NCI-H748 treated with DMSO at 0.1 percent for 48 hours (cell line): ENCODE results near the gene CCDC12.

Experiments used
- DNase-seq: peaks from one replicate; lab custom pipeline; 2025; lab: John Stamatoyannopoulos, UW

CCDC12 gene

DNA sequence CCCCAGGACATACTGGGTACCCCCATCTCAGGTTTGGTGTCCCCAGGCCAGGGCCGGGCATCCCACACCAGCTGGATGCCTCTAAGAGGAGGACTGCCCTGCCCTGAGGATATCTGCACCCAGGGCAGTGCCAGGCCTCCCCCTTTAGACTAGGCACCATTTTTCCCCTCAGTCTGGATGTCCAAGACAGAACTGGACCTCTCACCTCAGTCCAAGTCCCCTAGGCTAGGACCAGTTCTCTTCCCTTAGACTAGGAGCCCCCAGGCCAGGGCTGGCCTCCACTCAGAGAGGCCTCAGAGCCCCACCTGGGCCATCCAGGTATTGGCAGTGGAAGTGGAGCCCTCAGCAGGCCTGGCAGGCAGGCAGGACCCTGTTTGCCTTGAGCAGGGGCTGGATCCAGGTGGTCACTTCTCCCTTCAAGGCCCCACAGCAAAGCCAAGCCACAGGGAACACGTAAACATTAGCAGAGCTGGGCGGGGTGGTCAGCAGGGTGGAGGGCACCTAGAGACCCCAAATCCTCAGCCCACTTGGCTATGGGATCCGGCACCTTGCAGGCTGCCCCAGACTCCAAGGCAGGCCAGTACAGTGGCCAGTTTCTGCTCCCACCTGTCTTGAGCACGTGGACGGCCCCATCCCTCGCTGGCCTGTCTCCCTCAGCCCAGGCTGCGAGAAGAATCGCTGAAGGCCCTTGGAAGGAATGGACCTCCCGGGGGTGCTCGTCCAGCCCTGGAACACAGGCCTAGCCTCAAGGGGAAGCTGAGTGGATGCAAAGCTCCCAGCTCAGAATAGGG is 70.7 kb downstream of the CCDC12 start:
- DNase-seq: no peak

DNA sequence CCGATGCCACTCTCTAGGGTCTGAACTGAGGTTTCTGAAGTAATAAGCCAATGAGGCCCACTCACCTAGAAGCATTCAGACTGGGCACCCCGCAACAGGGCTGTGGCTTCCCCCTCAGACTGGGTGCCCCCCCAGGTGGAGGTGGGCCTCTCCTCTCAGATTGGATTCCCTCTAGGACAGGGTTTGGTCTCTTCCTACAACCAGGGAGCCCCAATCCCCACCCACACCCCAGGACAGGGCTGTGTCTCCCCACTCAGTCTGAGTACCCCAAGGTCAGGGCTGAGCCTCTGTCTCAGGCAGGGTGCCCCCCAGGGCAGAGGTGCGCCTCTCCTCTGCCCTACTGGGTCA is 71.4 kb downstream of the CCDC12 start:
- no peak for DNase-seq

DNA sequence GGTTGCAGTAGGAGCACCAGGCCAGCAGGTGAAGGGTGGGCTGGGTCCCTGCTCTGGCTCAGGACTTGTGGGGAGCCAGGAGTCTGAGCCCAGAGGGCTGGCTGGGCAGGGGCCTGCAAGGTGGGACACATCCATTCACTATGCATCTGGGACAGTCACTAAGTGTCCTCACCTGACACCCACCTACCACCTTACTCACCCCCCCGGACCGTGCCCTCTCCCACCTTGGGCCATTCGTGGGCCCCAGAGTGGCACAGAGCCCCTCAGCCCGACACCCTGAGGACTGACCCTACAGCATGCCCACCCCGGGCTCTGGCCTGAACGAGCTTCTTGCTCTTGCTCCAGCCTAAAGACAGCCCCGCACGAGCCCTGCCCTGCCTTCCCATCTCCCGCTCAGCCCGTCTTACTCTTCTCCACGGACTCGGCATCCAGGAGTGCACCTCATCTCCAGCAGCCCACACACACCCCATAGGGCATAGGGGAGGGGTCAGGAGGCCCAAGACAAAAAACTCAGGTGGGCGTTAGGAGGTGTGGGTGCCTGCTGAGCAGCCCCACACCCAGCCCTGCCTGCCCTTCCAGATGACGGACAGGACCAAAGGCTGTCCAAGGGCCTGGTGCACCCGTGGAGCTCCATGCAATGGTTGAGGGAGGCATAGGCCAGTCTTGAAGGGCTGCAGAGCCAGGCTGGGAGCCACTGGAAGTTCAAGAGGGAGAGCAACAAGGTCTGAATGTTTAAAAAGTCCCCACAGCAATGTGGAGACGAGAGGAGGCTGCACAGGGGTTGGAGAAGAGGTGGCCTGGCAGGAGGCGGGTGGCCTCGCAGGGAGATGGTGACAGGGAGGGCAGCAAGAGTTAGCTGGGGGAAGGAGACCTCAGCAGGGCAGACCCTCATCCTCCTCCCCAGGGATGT is 72.0 kb downstream of the CCDC12 start:
- DNase-seq: no peak

DNA sequence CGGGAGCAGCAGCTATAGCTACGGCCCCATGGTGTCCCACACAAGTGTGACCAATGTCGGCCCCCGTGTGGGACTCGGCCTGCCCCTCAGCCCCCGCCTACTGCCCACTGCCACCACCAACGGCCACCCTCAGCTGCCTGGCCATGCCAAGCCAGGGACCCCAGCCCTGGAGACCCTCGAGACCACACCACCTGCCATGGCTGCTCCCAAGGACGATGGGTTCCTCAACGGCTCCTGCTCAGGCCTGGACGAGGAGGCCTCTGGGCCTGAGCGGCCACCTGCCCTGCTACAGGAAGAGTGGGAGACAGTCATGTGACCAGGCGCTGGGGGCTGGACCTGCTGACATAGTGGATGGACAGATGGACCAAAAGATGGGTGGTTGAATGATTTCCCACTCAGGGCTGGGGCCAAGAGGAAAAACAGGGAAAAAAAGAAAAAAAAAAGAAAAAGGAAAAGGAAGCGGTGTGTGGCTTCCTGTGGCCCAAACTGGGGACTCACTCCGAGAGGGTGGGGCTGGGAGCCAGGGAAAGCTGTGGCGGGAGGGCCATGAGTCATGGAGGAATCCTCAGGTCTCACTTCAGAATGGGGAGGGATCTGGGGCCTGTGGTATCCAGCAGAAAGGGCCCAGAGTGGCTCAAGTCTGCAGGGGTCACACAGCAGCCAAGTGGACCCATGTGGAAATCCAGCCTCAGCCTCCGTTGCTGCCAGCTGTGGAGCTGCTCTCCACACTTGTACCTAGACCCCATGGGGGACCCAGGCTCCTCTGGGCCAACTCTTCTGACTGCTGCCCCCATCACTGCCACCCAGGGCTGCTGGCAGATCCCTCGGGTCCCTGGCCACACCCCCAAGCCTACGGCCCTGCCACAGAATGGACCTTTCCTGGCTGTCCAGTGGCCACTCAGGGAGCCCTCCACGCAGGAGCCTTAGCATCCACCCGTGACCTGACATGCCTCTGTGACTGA is 72.9 kb downstream of the CCDC12 start:
- DNase-seq: no peak

DNA sequence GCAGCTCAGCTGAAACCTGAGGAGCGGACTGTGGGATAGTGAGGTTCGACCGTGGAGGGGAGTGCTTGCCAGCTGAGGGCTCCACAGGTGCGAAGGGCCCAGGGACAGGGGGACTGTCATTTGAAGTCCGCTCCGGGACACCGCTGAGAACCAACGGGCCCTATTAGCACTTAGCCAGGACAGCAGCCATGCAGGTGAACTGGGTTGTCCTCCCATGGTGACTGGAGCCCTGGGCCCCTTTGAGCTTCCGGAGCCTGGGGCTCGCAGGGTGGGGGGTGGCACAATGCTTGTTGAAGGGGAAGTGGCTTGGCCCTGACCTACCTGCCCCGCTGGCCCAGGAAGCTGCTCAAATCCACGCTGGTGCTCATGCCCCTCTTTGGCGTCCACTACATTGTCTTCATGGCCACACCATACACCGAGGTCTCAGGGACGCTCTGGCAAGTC is 74.3 kb downstream of the CCDC12 start:
- DNase-seq: no peak

DNA sequence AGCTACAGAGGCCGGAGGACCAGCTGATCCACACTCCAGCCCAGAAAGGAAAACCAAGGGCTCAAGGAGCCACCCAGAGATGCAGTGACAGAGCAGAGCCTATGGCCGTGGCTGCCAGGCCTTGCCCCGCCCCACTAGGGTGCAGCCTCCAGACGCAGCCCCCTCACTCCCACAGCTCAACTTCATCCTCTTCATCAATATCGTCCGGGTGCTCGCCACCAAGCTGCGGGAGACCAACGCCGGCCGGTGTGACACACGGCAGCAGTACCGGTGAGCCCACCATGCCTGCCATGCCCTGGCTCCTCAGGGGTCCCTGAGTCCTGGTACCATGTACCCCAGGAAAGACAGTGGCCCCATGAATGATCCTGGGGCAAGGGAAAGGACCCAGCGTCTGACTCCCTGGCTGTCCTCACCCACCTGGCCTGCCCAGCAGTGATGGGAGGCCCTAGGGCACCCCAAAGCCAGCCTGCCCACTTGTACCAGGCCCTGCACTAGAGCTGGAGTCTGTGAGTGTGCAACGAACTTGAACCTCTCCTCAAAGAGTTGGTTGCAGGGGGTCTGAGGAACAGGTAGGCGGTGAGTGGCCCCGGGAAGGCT is 74.9 kb downstream of the CCDC12 start:
- DNase-seq: no peak

DNA sequence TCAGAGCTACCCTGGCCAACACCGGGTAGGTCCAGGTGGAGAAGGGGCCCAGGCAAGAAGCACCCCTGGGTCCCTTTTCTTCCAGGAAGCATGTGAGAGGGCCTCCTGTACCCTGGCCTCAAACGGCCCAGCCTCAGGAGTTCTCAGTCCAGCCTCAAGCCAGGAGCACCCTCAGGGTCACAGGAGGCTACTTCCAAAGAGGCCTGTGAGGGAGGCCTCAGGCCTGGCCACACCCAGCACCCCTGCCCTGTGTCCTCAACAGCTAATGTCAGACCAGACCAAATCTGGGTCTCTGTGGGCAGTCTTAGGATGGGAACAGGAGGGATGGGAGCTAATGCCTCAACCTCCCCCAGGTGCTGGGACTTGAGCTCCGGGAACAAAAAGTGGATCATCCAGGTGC is 75.5 kb downstream of the CCDC12 start:
- DNase-seq: no peak

DNA sequence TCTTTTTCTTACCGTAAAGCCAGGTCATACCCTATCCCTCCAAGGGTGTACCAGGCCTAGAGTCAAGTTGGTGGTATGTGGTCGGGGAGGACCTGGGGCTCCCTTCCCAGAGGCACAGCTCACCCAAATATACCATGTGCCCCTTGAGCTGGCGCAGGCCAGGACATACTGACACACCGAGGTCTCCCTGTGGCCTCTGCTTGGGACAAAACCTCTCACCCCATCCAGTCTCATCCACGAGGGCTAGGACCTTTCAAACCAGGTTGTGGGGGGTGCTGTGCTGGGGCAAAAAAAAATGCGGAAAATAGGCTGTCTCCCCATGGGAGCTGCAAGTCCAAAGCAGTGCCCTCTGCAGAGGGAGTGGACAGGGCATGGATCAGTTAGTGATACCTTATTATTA is 76.2 kb downstream of the CCDC12 start:
- DNase-seq: no peak

DNA sequence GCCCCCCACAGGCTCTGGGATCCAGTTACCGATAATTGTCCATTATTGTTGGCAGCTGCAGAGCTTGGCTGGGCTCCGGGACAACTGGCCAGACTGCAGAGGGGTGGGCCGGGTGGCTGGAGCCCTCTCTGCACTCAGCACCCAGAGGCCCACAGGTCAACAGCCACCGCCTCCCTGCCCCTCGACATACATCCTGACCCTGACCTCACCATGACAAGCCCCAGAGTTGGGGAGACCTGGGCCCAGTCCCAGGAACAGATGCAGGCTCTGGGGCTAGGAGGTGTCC is 76.6 kb downstream of the CCDC12 start:
- DNase-seq: peak; percentile 17

DNA sequence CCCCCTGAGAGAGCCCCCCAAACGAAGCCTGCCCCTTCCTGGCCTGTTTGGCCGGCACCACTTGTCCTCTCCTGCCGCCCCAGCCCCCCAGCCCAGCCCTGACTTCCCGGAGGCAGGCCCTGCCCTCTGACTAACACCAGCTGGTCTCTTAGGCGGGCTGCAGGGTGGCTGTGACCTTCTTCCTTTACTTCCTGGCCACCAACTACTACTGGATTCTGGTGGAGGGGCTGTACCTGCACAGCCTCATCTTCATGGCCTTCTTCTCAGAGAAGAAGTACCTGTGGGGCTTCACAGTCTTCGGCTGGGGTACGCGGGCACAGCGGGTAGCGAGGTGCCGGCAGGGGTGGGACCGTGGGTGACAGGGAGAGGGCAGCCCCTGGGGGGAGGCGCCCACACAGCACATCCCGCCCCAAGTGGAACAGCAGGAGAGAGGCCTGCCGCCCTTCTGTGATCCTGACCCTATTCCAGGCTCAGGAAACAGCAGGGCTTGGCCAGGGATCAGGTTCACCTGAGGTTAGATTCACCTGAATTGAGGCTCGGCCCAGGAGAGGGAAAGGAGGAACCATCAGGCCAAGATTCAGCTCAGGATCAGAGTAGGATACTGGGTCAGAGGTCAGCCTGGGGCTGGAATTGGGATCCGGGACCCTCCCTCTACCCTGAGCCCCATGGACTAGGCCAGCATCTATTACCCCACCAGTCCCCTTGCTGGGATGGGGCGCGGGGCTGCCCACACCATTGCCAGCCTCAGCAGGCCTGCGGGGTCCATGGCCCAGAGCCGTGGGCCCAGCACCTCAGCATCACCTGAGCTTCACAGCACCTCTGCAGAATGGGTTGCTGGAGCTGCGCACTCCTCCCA is 77.2 kb downstream of the CCDC12 start:
- DNase-seq: no peak

DNA sequence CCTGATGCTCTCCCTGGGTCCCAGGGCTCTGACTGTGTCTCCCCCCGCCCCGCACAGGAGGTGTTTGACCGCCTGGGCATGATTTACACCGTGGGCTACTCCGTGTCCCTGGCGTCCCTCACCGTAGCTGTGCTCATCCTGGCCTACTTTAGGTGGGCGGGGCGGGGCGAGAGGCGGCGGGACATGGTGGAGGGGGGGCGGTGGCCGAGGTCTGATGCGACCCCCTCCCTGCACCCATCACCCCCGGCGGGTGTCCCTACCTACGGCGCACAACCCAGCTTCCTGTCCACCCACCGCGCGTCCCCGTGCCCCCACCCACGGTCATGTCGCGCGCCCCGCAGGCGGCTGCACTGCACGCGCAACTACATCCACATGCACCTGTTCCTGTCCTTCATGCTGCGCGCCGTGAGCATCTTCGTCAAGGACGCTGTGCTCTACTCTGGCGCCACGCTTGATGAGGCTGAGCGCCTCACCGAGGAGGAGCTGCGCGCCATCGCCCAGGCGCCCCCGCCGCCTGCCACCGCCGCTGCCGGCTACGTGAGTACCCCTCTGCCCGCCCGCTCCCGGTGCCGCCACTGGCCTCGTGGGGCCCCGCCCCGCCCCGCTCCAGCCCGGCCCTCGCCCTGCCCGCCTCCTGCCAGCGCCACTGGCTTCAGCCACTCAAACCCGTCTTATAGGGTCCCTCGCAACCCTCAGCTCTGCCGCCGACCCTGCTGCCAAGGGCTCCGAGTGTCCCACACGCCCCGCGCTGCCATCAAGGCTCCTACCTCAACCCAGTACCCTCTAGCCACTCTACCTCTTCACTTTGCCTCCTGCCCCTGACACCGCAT is 78.0 kb downstream of the CCDC12 start:
- no peak for DNase-seq

DNA sequence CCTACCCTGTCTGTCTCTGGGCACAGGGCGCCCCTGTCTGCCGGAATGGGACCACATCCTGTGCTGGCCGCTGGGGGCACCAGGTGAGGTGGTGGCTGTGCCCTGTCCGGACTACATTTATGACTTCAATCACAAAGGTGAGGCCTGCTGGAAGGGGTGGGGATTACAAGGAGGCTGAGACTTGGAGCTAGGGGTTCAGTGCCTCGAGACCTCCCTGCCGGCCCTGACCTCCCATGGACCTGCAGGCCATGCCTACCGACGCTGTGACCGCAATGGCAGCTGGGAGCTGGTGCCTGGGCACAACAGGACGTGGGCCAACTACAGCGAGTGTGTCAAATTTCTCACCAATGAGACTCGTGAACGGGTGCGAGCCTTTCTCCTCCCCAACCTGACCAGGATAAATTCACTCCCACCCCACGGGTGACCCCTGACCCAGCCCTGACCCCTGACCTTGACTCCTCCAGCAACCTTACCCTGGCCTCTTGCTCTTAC is 78.7 kb downstream of the CCDC12 start:
- no peak for DNase-seq

DNA sequence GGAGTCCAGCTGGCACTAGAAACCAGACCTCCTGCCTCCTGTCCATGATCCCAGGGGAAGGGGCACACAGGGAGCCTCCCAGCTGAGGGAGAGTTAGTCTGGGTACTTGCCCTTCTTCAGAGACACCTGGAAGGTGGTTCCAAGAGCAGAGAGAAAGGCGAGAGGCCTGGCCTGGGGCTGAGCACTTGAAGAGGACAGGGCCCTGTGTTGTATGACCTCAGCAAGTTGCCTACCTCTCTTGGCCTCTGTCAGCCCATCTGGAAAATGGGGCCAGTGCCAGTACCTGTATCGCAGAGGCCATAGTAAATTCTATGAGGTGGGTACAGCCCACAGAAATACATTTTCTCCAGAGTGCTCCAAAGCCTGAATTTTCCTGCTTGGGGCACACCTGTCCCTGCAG is 79.5 kb downstream of the CCDC12 start:
- DNase-seq: no peak

DNA sequence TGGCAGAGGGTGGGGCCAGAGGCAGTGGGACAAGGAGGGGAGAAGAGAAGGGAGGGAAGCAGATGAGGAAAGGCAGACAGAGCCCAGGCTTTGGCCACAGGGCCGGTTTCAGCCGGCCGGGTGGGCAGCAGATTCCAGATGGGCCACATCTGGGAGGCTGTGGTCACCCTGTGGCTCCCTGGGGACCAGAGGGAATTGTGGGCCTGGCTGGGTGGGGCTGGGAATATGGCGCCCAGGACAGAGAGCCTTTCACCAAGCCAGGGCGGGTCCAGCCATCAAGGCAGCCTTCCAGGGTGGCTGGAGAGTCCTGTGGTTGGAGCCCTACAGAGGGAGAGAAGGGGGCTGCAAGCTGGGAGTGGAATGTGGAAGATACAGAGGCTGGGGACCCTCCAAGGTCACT is 80.2 kb downstream of the CCDC12 start:
- no peak for DNase-seq

DNA sequence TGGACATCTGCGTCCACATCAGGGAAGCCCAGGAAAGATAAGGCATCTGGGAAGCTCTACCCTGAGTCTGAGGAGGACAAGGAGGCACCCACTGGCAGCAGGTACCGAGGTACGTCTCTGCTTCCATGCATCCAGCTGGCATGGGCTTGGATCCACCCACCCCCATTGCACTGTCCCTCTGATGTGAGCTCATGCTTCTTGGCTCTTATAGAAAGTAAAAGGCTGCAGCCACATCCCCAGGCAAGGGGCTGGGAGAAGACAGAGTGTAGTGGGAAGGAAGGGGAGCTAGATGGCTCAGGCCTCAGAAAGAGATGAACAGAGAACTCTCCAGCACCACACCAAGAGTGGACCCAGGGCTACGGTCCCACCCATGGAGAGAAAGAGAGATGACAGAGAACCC is 80.8 kb downstream of the CCDC12 start:
- DNase-seq: no peak

DNA sequence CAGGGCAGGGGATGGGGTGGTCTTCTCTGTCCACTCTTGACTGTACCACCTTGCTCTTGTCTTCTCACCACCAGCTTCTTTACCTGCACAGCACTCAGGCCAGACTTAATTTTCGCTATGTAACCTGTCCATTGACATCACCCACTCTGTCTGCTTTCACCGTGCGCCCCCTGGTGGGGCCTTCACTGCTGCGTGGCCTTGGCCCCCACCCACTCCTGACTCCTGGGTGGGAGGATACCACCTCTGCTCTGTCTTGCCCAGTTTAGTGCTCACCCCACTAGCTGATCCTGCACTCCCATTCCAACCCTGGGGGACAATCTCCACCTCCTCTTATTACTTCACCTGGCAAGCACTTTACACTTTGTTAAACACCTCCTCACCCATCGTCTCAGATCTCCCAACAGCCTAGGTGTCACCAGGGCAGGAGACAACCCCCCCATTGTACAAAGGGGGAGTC is 81.3 kb downstream of the CCDC12 start:
- peak; percentile 2 for DNase-seq

DNA sequence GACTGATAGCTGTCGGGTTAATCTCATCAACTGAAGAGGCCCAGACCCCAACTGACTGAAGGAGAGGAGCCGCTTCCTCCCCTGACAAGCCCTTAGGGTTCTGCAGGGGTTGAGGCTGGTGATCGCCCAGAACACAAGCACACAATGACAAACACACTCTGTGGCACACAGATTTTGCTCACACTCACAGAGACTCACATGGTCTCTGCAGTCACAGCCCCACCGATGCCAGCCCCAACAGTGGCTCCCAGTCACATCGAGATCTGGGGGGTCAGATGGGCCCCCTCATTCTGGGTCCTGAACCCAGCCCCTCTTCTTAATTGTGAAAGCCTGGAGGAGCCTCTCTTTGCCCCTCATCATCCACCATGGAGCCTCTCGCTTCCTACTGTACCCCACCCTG is 82.3 kb downstream of the CCDC12 start:
- no peak for DNase-seq

DNA sequence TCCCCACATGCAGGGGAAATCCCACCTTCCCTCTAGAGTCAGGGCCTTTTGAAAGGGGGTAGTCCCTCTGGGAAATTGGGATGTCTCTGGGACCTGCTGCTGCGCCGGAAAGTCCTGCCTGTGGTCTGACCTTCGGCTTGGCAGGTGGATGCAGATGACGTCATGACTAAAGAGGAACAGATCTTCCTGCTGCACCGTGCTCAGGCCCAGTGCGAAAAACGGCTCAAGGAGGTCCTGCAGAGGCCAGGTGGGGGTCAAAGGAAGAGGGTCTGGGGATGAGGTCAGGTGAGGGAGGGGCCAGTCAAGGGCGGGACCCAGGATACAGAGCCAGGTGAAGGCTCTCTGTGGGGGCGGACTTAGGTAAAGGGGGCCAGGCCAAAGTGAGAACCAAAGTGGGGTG is 82.8 kb downstream of the CCDC12 start:
- no peak for DNase-seq

DNA sequence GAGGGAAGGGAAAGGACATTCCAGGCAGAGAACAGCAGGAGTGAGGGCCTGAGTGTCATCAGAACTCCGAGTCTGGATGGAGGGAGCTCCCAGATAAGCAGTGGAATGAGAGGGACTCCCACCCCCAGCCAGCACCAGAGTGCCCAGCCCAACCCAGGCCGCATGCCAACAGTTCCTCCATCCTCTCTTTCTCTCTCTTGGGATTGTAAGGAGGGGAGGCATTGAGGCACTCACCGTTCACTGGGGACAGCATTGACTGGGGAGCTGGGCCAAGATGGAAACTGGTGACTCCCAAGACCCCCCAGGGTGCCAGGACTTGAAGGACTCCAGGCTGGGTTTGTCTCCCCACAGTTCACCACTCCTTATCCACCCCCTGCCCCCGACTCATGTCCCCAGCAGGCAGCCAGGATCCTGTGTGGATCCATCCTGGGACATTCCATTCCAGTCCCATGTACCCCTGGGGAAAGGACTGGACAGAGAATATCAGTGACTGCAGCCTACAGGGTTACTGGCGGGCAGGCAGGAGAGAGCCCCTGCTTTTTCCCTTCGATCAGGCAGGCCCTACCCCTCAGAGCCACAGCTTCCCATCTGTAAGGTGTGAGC is 83.3 kb downstream of the CCDC12 start:
- DNase-seq: no peak
